Measurements from ENCODE around the gene MPPE1.
"Not testable (repeated sequence)": the region's sequence is repeated elsewhere in the genome, so short reads cannot be mapped to it uniquely, and the experiment has no call there.

Gene MPPE1

DNA sequence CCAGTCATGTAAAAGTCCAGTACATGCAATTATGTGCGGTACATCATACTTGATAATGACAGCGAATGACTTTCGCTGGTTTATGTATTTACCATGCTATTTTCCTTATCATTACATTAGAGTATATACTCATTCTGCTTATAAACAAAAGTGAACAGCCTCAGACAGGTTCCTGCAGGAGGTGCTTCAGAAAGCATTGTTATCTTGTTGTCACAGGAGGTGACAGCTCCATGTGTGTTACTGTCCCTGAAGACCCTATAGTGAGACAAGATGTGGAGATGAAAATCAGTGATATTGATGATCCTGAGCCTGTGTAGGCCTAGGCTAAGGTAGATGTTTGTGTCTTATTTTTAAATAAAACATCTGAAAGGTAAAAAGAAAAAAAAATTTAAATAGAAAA is 15.3 kb upstream of the MPPE1 start:
- no peak for TF ChIP-seq CTCF (conservative IDR thresholded peaks at IDR 0.05; ENCODE audit: low read depth, low read length)
- DNase-seq (ENCODE audit: low read depth), result no peak
- no peak overlapping the region for H3K4me3 ChIP-seq (ENCODE audit: low read depth, low read length)

DNA sequence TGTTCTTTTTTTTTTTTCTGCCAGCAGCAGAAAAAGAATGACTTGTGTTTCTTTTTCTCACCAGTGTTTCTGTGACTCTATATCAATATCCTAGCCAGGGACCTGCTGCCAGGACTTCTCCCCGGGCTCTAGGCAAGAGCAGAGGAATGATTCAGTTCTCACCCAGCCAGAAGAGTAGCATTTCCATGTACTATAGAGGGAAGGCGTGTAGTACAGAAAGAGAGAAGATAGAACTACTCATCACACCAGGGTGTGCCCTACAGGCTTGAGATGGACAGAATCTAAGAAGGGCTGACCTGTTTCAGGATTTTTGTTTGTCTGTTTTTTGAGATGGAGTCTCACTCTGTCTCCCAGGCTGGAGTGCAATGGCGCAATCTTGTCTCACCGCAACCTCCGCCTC is 11.4 kb upstream of the MPPE1 start:
- DNase-seq (ENCODE audit: low read depth); H3K4me3 ChIP-seq (ENCODE audit: low read depth, low read length): not testable (repeated sequence)

GRCh38 chr18:11916880-11917279 is 8.8 kb upstream of the MPPE1 start:
- H3K4me3 ChIP-seq (ENCODE audit: low read depth, low read length), result not testable (repeated sequence)
- peak; percentile 30 for DNase-seq (ENCODE audit: low read depth)

DNA sequence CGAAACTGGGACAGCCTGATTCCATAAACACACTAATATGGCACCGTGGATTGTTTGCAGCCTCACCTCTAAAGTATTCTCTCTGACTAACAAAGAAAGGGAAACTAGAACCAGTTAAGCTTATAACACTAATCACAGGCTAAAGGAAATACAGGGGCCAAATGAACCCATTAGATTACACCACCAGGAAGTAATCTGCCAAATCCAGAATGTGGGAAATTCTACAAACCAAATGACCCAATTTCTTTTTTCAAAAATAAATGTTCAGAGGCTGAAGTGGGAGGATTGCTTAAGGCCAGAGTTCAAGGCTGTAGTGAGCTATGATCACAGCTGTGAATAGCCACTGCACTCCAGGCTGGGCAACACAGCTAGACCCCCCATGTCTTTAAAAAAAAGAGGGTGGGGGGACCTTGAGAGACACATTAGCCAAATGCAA is 1.5 kb upstream of the MPPE1 start:
- TF ChIP-seq CTCF (conservative IDR thresholded peaks at IDR 0.05; ENCODE audit: low read depth, low read length), result no peak
- DNase-seq (ENCODE audit: low read depth), result no peak
- H3K4me3 ChIP-seq (ENCODE audit: low read depth, low read length), result no peak overlapping the region

- TF ChIP-seq CTCF (conservative IDR thresholded peaks at IDR 0.05; ENCODE audit: low read depth, low read length), result no peak
- DNase-seq (ENCODE audit: low read depth), result peak; percentile 38
- H3K4me3 ChIP-seq (ENCODE audit: low read depth, low read length), result peak overlapping the region; percentile 90
These were observed 941 bp upstream of the MPPE1 start for GRCh38 chr18:11909061-11909455.

GRCh38 chr18:11906926-11907874 is 917 bp downstream of the MPPE1 start:
- no peak for TF ChIP-seq CTCF (conservative IDR thresholded peaks at IDR 0.05; ENCODE audit: low read depth, low read length)
- H3K4me3 ChIP-seq (ENCODE audit: low read depth, low read length), result peak overlapping the region; percentile 90
- DNase-seq (ENCODE audit: low read depth), result no peak

- no peak for DNase-seq (ENCODE audit: low read depth)
- H3K4me3 ChIP-seq (ENCODE audit: low read depth, low read length), result no peak overlapping the region
- TF ChIP-seq CTCF (conservative IDR thresholded peaks at IDR 0.05; ENCODE audit: low read depth, low read length), result no peak
These were observed 1.9 kb downstream of the MPPE1 start for GRCh38 chr18:11906176-11906575.

GRCh38 chr18:11905613-11906012 is 2.5 kb downstream of the MPPE1 start:
- TF ChIP-seq CTCF (conservative IDR thresholded peaks at IDR 0.05; ENCODE audit: low read depth, low read length), result no peak
- no peak for DNase-seq (ENCODE audit: low read depth)
- no peak overlapping the region for H3K4me3 ChIP-seq (ENCODE audit: low read depth, low read length)
